ENCODE data around the gene PALD1.
A peak's percentile ranks its signal among the peaks of the same experiment; 100 is the strongest.

Gene PALD1

DNA sequence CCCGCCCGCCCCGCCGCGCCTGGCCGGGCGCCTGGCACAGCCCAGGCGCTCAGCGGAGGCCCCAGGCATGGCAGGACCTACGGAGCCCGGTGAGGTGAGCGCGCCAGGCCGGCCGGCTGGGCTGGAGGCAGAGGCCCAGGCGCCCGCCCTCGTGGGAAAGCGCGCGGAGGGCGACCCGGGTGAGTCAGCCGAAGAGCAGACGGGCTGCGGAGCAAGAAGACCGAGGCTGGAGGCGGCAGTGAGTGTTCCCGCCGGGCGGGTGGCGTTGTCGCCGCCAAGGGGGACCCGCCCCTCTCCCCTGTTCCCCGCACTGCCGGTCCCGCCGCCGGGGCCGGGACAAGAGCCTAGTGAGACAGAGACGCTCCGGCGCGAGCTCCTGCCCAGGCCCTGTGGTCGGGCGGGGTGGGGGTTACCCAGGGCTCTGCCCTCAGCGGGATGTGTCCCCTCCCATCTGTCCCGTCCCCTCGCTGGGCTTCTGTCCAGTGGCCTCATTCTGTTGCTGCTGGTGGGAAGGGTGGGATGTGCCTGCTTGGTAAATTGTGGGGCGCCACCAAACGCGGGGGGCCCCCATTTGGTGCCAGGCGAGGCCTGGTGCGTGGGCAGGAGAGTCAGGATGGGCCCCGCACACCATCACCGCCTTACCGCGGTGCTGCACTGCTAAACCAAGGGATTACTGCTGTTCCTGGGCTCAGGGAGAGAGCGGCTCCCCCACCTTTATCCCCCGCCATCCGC, 20.1 kb upstream of the PALD1 start:
- peak; percentile 48 to 80 for DNase-seq

DNA sequence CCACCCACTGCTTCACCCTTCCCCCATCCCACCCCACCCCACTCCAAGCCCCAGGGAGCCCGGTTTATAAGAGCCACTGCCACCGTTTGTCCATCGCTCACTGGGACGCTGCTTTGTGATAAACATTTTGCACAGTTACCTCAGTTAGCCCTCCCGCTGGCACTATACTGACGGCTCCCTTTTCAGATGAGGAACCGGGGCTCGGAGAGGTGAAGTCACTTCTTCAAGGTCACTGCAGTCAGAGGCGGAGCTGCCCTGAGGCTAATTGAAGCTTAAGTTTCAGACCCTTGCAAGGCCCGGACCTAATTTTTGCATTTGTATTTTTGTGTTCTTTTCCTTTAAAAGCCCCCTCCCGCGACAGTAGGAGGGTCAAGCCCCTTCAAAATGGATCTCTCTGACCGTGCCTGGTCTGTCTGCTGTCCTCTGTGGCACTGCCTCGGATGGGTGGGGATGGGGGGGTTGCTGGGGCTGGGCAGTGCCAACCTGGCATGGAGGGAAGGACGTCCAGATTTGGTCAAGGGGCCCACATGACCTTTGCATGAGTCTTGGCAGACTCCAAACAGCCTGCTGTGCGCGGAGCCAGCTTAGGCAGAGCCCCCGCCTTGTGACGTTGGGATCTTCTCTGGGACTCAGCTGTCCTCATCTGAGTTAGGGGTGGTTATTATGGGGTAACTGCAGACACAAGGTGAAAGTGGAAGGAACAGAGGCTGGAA, 19.4 kb upstream of the PALD1 start:
- peak; percentile 20 to 48 for DNase-seq

DNA sequence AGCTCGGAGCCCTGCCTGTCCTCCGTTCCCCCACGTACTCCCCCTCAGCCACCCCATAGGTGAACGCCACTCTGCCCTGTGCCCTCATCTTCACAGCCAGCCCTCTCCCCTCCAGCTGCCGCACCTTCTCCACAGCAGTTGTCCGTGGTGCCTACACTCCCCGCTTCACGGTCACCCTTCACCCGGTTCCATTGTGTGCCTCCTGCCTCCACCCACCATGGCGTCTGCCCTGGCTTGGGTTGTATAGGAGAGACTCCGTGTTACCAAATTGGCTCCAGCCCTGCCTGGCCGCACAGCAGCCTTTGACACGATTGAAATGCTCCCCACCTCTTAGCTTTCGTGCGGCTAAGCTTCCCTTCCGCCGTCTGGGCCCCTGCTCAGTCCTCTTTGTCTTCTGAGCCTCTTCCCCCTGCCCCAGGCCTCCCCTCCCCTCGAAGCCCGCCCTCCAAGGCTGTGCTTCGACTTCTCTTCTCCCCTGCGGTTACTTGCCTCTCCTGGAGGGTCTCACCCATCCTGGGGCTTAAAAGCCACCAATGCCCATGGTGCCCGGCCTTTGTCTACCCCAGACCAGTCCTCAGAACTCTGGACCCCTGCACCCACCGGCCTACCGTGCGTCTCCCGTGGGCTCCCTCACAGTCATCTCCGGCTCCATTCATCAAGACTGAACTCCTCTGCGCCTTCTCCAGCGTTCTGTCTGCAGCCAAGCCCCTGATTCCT, 18.6 kb upstream of the PALD1 start:
- no peak for DNase-seq

GRCh38 chr10:70461397-70462348, 16.9 kb upstream of the PALD1 start:
- peak; percentile 41 to 52 for DNase-seq

- DNase-seq, result no peak
Observed at GRCh38 chr10:70462349-70462984, 16.1 kb upstream of the PALD1 start.

DNA sequence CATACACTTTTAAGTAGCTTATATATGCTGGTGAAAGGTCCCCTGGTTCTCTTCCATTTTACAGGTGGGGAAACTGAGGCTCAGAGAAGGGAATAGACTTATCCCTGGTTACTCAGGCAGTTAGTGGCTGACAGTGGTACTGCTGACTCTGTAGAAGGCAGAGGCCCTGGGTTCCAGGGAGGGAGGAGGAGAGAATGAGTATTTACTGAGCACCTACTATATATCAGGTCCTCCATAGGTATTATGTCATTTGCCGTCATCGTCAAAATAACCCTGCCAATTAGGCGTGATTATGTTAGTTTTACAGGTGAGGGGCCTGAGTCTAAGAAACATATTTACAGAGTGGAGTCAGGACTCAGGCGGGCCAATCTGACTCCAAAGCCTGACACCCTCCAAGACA, 13.3 kb upstream of the PALD1 start:
- no peak for DNase-seq

- DNase-seq, result no peak
Observed at GRCh38 chr10:70465832-70466231, 12.7 kb upstream of the PALD1 start.

DNA sequence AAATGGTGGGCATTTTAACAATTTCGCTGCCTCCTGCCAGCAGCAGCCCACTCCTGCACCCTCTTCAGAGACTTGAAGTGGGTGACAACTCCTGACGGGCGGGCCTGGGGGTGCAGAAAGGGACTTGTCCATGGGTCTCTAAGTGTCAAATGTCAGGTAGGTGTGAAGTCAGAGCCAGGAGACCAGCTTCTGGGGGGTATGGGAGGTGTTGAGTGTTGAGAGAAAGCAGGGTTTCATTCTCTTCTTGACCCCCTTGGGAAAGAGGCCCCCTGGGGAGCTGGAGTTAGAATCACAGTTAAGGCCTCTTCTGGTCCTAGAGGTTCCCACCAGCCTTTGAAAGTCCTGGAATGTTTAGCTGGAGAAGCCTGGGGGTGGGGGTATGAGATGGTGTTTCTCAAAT, 11.6 kb upstream of the PALD1 start:
- DNase-seq, result no peak

GRCh38 chr10:70472799-70473454, 5.6 kb upstream of the PALD1 start:
- no peak for DNase-seq

GRCh38 chr10:70474780-70475179, 3.8 kb upstream of the PALD1 start:
- no peak for DNase-seq

DNA sequence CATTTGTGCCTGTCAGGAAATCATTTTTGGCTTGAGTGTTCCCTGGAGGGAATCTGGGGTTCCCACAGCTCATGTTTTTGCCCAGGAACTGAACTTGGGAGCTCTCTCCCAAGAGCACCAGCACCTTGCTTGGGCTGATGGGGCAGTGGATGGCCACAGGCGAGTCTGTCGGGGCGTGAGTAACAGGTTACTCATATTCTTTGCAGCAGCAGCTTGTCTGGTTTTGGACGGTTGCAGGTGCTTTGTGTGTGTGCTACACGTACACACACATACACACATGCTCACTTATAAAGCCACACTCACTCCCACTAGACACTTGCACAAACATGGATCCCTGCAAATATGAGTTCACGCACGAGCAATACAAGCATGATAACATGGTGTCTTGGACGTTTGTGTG, 2.9 kb upstream of the PALD1 start:
- no peak for DNase-seq

DNA sequence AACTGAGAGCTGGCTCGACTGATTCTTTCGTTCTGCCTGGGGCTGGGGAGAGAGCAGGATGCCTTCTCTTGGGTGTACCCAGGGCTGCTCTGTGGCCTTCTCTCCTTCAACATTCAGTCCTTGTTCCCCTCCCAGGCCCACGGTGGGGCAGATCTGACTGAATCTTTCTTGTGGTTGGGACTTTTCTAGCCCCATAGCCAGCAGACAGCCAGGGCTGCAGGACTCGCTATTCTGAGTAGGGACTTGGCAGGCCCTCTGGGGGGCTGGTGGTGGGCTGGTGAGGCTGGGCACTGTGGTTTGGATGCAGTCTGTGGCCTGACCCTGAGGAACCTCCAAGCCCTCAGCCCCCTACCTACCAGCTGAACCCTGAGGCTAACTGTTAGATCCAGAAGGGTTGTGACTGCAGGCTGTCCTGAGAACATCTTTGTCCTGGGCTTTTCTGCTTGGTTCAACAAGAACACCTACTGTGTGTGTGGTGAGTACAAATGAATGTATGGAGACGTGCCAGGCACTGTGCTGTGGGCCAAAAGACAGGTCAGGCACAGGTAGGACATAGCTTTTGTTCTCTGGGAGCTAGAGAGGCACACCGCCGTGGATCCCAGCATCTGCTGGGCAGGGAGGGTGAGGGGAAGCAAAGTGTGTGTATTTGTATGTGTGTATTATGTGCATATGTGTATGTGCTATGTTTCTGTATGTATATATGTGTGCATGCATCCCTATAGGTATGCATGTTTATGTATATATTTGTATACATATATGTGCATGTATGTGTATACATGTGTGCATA, 2.1 kb upstream of the PALD1 start:
- no peak for DNase-seq

DNA sequence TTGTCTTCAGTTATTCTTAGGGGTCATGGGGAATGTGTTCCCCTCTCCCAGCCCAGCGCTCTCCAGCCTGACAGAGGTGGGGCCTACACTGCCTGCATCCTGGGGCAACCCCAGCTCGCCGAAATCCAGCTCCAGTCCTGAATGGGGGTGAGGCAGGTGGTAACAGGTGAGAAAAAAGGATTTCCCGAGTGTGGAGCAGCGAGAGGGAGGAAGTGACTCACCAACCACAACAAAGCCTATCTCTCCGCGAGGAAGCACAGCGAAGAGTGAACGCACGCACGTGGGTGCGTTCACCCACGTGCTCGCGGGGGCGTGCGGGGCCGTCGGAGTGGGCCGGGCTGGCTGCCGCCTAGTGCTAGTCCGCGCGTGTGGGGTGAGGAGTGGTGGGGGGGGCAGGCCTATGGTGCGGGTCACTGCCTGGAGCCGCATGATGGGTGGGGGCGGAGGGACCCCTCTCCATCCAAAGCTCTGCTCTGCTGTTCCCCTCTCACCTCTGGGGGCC, 855 bp upstream of the PALD1 start:
- DNase-seq, result no peak

- no peak for DNase-seq
Observed at GRCh38 chr10:70479165-70479581, 606 bp downstream of the PALD1 start.

- DNase-seq, result no peak
Observed at GRCh38 chr10:70479626-70480238, 1.2 kb downstream of the PALD1 start.

DNA sequence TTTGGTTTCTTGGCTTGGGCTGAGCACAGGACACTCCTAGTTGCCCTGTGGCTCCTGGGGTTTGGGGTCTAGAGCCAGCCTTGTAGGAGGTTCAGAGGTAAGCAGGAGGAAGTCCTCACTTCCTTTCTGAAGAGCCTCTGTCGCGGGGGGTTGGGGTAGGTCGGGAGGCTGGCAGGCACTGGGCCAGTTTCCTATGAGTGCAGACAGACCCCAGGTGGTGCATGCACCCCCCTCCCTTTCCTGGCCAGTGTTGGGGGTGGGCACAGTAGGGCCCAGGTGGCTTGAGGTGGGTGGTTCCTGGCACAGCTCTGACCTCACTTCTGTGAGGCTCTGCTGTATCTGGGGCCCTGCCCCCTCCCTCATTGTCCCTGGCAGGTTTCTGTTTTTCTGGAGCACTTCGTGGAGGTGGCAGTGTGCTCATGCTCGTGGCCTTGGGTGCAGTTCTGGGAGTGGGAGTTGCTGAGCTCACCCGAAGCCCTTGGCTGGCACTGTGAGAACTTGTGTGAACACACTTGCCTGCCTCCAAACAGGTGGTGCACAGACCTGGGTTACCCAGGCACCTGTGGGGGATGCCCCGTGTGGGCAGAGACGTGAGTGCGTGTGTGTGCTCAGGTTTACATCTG, 1.8 kb downstream of the PALD1 start:
- DNase-seq, result no peak

- DNase-seq, result no peak
Observed at GRCh38 chr10:70481105-70481504, 2.5 kb downstream of the PALD1 start.

GRCh38 chr10:70481831-70482530, 3.4 kb downstream of the PALD1 start:
- no peak for DNase-seq

Data from inflammatory macrophage (primary cell).